Skeletal muscle satellite cell (primary cell): Measurements from ENCODE around the gene BRI3.

Experiments used
- H3K27me3 ChIP-seq: 2 replicates; pipeline ENCODE4 v1.7.0; 2013; ENCODE audit warnings: low read length; ENCODE audit not compliant: control insufficient read depth, insufficient read depth
- H3K36me3 ChIP-seq: 2 replicates; pipeline ENCODE4 v1.7.0; 2013; ENCODE audit warnings: mild to moderate bottlenecking, control low read depth, low read length; ENCODE audit not compliant: insufficient read depth
- H3K4me1 ChIP-seq: 2 replicates; pipeline ENCODE4 v1.7.0; 2013; ENCODE audit warnings: low read length; ENCODE audit not compliant: control insufficient read depth, insufficient read depth
- H3K4me2 ChIP-seq: 2 replicates; pipeline ENCODE4 v1.7.0; 2013; ENCODE audit warnings: mild to moderate bottlenecking, low read length
- H3K4me3 ChIP-seq: 2 replicates; pipeline ENCODE4 v1.7.0; 2013; ENCODE audit warnings: low read length
- H3K9ac ChIP-seq: 2 replicates; pipeline ENCODE4 v1.7.0; 2013; ENCODE audit warnings: mild to moderate bottlenecking, low read depth, low read length, moderate library complexity
- H3K9me3 ChIP-seq: replicated peaks from 2 replicates; pipeline ENCODE4 v1.7.0; 2013; ENCODE audit warnings: mild to moderate bottlenecking, control low read depth, low read length

The BRI3 gene

GRCh38 chr7:98241674-98242241, 39.7 kb upstream of the BRI3 start:
- Histone ChIP-seq H3K4me2 (no peak overlapping the region), H3K36me3 (peaks cover 33% of the 10 kb centered on the region), H3K4me3 (no peak overlapping the region), H3K9me3 (no peaks in the 10 kb centered on the region), H3K9ac (no peak overlapping the region), H3K4me1 (no peaks in the 10 kb centered on the region), H3K27me3 (no peaks in the 10 kb centered on the region)

- H3K36me3 ChIP-seq, result peaks cover 29% of the 10 kb centered on the region
- no peak overlapping the region for H3K4me2 ChIP-seq
- no peaks in the 10 kb centered on the region for H3K27me3 ChIP-seq
- no peak overlapping the region for H3K9ac ChIP-seq
- no peak overlapping the region for H3K4me3 ChIP-seq
- no peaks in the 10 kb centered on the region for H3K9me3 ChIP-seq
- H3K4me1 ChIP-seq, result no peaks in the 10 kb centered on the region
Measured at GRCh38 chr7:98242342-98242741, 39.1 kb upstream of the BRI3 start.

- peaks cover 29% of the 10 kb centered on the region for H3K36me3 ChIP-seq
- H3K9me3 ChIP-seq, result no peaks in the 10 kb centered on the region
- H3K27me3 ChIP-seq, result no peaks in the 10 kb centered on the region
- H3K4me2 ChIP-seq, result no peak overlapping the region
- H3K9ac ChIP-seq, result no peak overlapping the region
- H3K4me1 ChIP-seq, result no peaks in the 10 kb centered on the region
- no peak overlapping the region for H3K4me3 ChIP-seq
Measured at GRCh38 chr7:98242934-98243333, 38.6 kb upstream of the BRI3 start.

- H3K4me1 ChIP-seq, result no peaks in the 10 kb centered on the region
- no peak overlapping the region for H3K9ac ChIP-seq
- H3K9me3 ChIP-seq, result no peaks in the 10 kb centered on the region
- no peak overlapping the region for H3K4me2 ChIP-seq
- no peaks in the 10 kb centered on the region for H3K27me3 ChIP-seq
- no peak overlapping the region for H3K4me3 ChIP-seq
- peaks cover 18% of the 10 kb centered on the region for H3K36me3 ChIP-seq
Measured at GRCh38 chr7:98244871-98245270, 36.6 kb upstream of the BRI3 start.

GRCh38 chr7:98248156-98248555, 33.3 kb upstream of the BRI3 start:
- H3K27me3 ChIP-seq, result no peaks in the 10 kb centered on the region
- H3K4me2 ChIP-seq, result no peak overlapping the region
- H3K4me3 ChIP-seq, result no peak overlapping the region
- peaks cover 5% of the 10 kb centered on the region for H3K36me3 ChIP-seq
- no peaks in the 10 kb centered on the region for H3K9me3 ChIP-seq
- no peak overlapping the region for H3K9ac ChIP-seq
- H3K4me1 ChIP-seq, result peaks cover 15% of the 10 kb centered on the region

- H3K9me3 ChIP-seq, result no peaks in the 10 kb centered on the region
- peaks cover 4% of the 10 kb centered on the region for H3K36me3 ChIP-seq
- no peak overlapping the region for H3K4me2 ChIP-seq
- no peaks in the 10 kb centered on the region for H3K27me3 ChIP-seq
- H3K9ac ChIP-seq, result no peak overlapping the region
- H3K4me1 ChIP-seq, result peaks cover 18% of the 10 kb centered on the region
- no peak overlapping the region for H3K4me3 ChIP-seq
Measured at GRCh38 chr7:98249106-98249505, 32.4 kb upstream of the BRI3 start.

GRCh38 chr7:98250789-98251188, 30.7 kb upstream of the BRI3 start:
- H3K9me3 ChIP-seq, result no peaks in the 10 kb centered on the region
- peak overlapping the region; percentile 99 for H3K4me3 ChIP-seq
- peak overlapping the region; percentile 97 for H3K4me2 ChIP-seq
- H3K9ac ChIP-seq, result no peak overlapping the region
- peaks cover 3% of the 10 kb centered on the region for H3K36me3 ChIP-seq
- H3K4me1 ChIP-seq, result peaks cover 18% of the 10 kb centered on the region
- H3K27me3 ChIP-seq, result no peaks in the 10 kb centered on the region

GRCh38 chr7:98251231-98251600, 30.3 kb upstream of the BRI3 start:
- Histone ChIP-seq H3K27me3 (no peaks in the 10 kb centered on the region), H3K9ac (peak overlapping the region; percentile 93), H3K4me2 (peak overlapping the region; percentile 97), H3K4me3 (peak overlapping the region; percentile 99), H3K36me3 (peaks cover 3% of the 10 kb centered on the region), H3K9me3 (no peaks in the 10 kb centered on the region), H3K4me1 (peaks cover 18% of the 10 kb centered on the region)

GRCh38 chr7:98251601-98252424, 29.7 kb upstream of the BRI3 start, which contains the start of gene TECPR1:
TSS of gene TECPR1 (minus strand) at chr7:98252232. CDS start at chr7:98246146, 6,086 bp downstream.
- Histone ChIP-seq H3K4me2 (peak within 1 kb of the TSS; percentile 97), H3K9me3 (no peaks in the 10 kb centered on the region), H3K9ac (peak within 1 kb of the TSS; percentile 93), H3K4me1 (peaks cover 18% of the 10 kb centered on the region), H3K36me3 (peaks cover 4% of the 10 kb centered on the region), H3K27me3 (no peaks in the 10 kb centered on the region), H3K4me3 (peak within 1 kb of the TSS; percentile 99)

GRCh38 chr7:98252425-98253054, 28.9 kb upstream of the BRI3 start:
- no peaks in the 10 kb centered on the region for H3K27me3 ChIP-seq
- H3K9ac ChIP-seq, result peak overlapping the region; percentile 93
- peak overlapping the region; percentile 99 for H3K4me3 ChIP-seq
- H3K4me1 ChIP-seq, result peaks cover 18% of the 10 kb centered on the region
- no peaks in the 10 kb centered on the region for H3K9me3 ChIP-seq
- H3K36me3 ChIP-seq, result peaks cover 8% of the 10 kb centered on the region
- peak overlapping the region; percentile 97 for H3K4me2 ChIP-seq

GRCh38 chr7:98254516-98254915, 27.0 kb upstream of the BRI3 start:
- Histone ChIP-seq H3K27me3 (no peaks in the 10 kb centered on the region), H3K4me1 (peaks cover 18% of the 10 kb centered on the region), H3K4me2 (no peak overlapping the region), H3K36me3 (peaks cover 11% of the 10 kb centered on the region), H3K9ac (no peak overlapping the region), H3K9me3 (no peaks in the 10 kb centered on the region), H3K4me3 (no peak overlapping the region)
